Heart left ventricle (tissue), 16 donors: ENCODE measurements around the gene SPTSSA. TPM values are rescaled to one million over a fixed set of nuclear protein-coding genes. Genes with fewer than 3 reads are reported as not detected.
A peak's percentile ranks its signal among the peaks of the same experiment; 100 is the strongest.

Experiments
- ATAC-seq, 4 donors: fragments of 200-7000 bp; cut with Tn5 transposase; one replicate each; pipeline ENCODE4 v1.9.1; 2020 to 2022; ENCODE audit warnings: moderate library complexity in 4 of 4, mild to moderate bottlenecking in 3 of 4, moderate number of reproducible peaks in 1 of 4
- DNase-seq, 5 donors: peaks; one replicate each; pipeline ENCODE4 v3.0.0-alpha.2; 2020
- H3K27ac ChIP-seq, 12 donors: fragments of 200-600 bp; sonication (generic) in 4 of 12; one replicate each; pipeline versions ENCODE4 v1.5.0 to v1.8.0; 2016 to 2022; ENCODE audit warnings: mild to moderate bottlenecking in 2 of 12
- H3K27me3 ChIP-seq, 9 donors: fragments of 200-600 bp; sonication (generic) in 2 of 9; one replicate each; pipeline versions ENCODE4 v1.5.1 to v1.8.0; 2016 to 2022; ENCODE audit warnings: mild to moderate bottlenecking in 3 of 9
- H3K36me3 ChIP-seq, 9 donors: fragments of 200-600 bp; sonication (generic) in 2 of 9; one replicate each; pipeline versions ENCODE4 v1.5.0 to v1.8.0; 2018 to 2022; ENCODE audit warnings: mild to moderate bottlenecking in 2 of 9
- H3K4me1 ChIP-seq, 12 donors: fragments of 200-600 bp; sonication (generic) in 4 of 12; one replicate each; pipeline versions ENCODE4 v1.5.0 to v1.8.0; 2016 to 2022; ENCODE audit warnings: mild to moderate bottlenecking in 3 of 12
- H3K4me3 ChIP-seq, 12 donors: fragments of 200-600 bp; sonication (generic) in 4 of 12; one replicate each; pipeline versions ENCODE4 v1.5.0 to v1.8.0; 2017 to 2022; ENCODE audit warnings: mild to moderate bottlenecking in 9 of 12, moderate library complexity in 4 of 12
- H3K9me3 ChIP-seq, 12 donors: fragments of 200-600 bp; sonication (generic) in 4 of 12; one replicate each; pipeline versions ENCODE4 v1.5.0 to v1.8.0; 2016 to 2022; ENCODE audit warnings: mild to moderate bottlenecking in 1 of 12
- POLR2A ChIP-seq, 2 donors: fragments of 450-650 bp; IDR thresholded peaks; one replicate each; pipeline ENCODE4 v1.6.1; 2017; ENCODE audit warnings: antibody characterized with exemption in 2 of 2, mild to moderate bottlenecking in 2 of 2, moderate library complexity in 2 of 2
- WGBS, 4 donors: extraction: QIAGEN DNeasy Blood & Tissue Kit in 2 of 4; methylation state at CpG; one replicate each; pipeline versions ENCODE4 v1.1.5 to v1.1.7; 2013 to 2018; 5-methylcytosine and 5-hydroxymethylcytosine counted together
- intact Hi-C, 10 donors: fragments of 100-400 bp; cut with DNase I; formaldehyde crosslinking; loops; one replicate each; pipeline versions ENCODE4 v1.11.1 to v1.14.2; 2022
- polyA plus RNA-seq, 2 donors: library from polyadenylated mRNA; stranded (reverse); fragments of 200-250 nt; gene quantifications; one replicate each; pipeline ENCODE4 v1.2.3, GENCODE V29; 2013
- total RNA-seq, 9 donors: library from RNA; depleted of rRNA in 2 of 9; stranded (reverse); fragments of >200 nt in 2 of 9; fragmentation: NEBNext Ultra II Directional in 3 of 9; extraction: Animal tissue kit (Norgen Biotek cat#: 25700) in 3 of 9; gene quantifications; one replicate each; pipeline versions ENCODE4 v1.1.0 to v1.2.4, GENCODE V29; 2016 to 2023
- TF ChIP-seq, protein P1 (sequence below), 12 donors: fragments of 200-600 bp; sonication (generic) in 4 of 12; IDR thresholded peaks; one replicate each; pipeline versions ENCODE4 v1.5.0 to v1.8.0; 2018 to 2022; ENCODE audit warnings: antibody characterized with exemption in 12 of 12, mild to moderate bottlenecking in 5 of 12
- donor health status: ischemic (EF 13 %, LVEDD 7.1; RV severe dilation, severe dysfunction).
- donor health status: healthy with polysubstance abuse.
- donor health status: DM: no; HTN: yes; CAD: no.
- donor health status: DM: no; HTN: no; CAD: no.
- donor health status: ischemic (EF 25% LVEDD 6.9; RV normal size, moderate dysfunction).
- donor health status: ischemic (EF 25% LVEDD 5.7; RV mildly dilated, moderate dysfunction).
- donor health status: healthy.
- donor health status: DM: yes; HTN: yes; CAD: no.
- donor health status: ischemic (EF 35%, LVEDD 5.7; RV mildly dilated, moderate dysfunction).
- donor health status: nonischemic (EF 11% LVEDD 7.7; RV severe dilation, severe dysfunction).
- donor health status: DM: yes; HTN: yes; CAD: no.
- donor health status: PGD.
- donor health status: ischemic (EF 29% LVEDD 5.4; RV normal size, mild dysfunction).
- donor health status: nonischemic (EF 23%, LVEDD 6.1; RV moderate dilation, normal function).

The SPTSSA gene
- total and polyA plus RNA-seq, 11 donors, result 8.3 to 24.9 (median 12.5) TPM

DNA sequence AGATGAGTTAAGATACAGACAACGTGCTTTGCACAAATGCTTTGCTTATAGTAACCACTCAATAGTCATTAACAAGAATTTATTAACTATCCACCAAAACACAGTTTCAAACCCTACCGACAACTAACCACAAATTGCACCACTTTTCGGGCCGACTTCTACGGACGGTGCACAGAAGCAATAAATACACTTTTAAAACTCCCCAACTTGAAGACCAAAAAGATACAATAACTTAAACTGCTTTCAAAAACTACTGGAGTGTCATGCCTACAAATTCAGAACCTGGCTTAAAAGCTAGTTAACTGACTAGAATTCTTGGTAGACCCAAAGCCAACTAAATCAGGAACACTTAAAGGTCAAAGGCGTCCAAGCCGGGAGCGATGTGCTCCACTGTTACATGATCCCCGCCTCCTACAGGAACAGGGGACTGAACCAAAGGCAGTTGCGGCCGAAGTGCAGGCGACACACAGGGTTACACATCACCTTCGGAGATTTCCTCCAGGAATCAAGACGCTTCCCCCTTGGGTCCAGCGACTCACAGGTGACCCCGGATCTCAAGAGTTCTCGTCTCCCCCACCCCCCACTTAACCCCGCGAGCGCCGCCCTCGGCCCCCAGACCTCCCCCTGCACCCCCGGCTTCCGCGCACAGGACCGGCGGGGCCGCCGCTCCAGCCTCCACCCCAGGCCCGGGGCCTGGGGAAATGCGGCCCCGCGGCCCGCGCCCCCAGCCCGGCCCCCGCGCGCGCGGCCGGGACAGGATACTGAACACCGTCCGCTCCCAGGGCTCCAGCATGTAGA is 507 bp downstream of the SPTSSA start:
- no peaks in the 10 kb centered on the region for H3K9me3 ChIP-seq
- intact Hi-C loops, result loop anchor here in 4 of 10 donors (5.0 to 10.0 kb wide), 3 partner anchors 73 to 163 kb away; partner anchors contain the start of gene EAPP (in 3 of the 4)
- H3K27me3 ChIP-seq, result no peaks in the 10 kb centered on the region
- TF ChIP-seq, protein P1, sequence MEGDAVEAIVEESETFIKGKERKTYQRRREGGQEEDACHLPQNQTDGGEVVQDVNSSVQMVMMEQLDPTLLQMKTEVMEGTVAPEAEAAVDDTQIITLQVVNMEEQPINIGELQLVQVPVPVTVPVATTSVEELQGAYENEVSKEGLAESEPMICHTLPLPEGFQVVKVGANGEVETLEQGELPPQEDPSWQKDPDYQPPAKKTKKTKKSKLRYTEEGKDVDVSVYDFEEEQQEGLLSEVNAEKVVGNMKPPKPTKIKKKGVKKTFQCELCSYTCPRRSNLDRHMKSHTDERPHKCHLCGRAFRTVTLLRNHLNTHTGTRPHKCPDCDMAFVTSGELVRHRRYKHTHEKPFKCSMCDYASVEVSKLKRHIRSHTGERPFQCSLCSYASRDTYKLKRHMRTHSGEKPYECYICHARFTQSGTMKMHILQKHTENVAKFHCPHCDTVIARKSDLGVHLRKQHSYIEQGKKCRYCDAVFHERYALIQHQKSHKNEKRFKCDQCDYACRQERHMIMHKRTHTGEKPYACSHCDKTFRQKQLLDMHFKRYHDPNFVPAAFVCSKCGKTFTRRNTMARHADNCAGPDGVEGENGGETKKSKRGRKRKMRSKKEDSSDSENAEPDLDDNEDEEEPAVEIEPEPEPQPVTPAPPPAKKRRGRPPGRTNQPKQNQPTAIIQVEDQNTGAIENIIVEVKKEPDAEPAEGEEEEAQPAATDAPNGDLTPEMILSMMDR (IDR thresholded peaks at IDR 0.05), result no peak
- no peak for TF ChIP-seq POLR2A (IDR thresholded peaks at IDR 0.05)
- peaks cover 0 to 4% (median under 1%) of the 10 kb centered on the region in 9 donors for H3K36me3 ChIP-seq
- DNase-seq, result peak in 4 of 5 donors; percentile 37 to 69 (median 56)
- peak overlapping the region; percentile 65 to 96 (median 76) for H3K4me3 ChIP-seq
- ATAC-seq, result peak; percentile 25 to 62 (median 47)
- peaks cover 0 to 33% (median 17%) of the 10 kb centered on the region in 12 donors for H3K4me1 ChIP-seq
- 1 to 4% (median 2%) methylated on average over 13 to 45 of the region's 45 CpGs for WGBS, 4 donors
- H3K27ac ChIP-seq, result peak overlapping the region; percentile 78 to 96 (median 90)

DNA sequence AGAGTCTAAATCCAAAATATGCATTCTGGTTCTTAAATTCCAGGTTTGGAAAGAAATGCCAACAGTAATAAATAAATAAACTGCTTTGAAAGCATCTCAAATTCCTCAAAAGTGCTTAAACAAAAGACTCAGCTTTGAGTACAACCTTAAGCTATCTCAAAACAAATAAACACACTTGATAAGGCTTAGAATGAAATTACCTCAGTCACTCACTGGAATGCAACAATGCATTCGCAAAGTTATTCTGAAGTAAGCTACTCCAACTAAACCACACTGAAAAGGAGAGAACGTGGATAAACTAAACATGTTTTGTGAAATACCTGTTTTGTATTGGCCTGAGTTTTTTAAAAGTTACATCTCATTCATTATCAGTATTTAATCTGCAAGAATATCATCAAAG is 1.2 kb downstream of the SPTSSA start:
- peaks cover 0 to 11% (median 8%) of the 10 kb centered on the region in 9 donors for H3K36me3 ChIP-seq
- TF ChIP-seq, protein P1 (IDR thresholded peaks at IDR 0.05), result no peak
- no peak for TF ChIP-seq POLR2A (IDR thresholded peaks at IDR 0.05)
- no peak for ATAC-seq
- 34 to 50% (median 40%) methylated on average over 2 of the region's 2 CpGs for WGBS, 4 donors
- peak overlapping the region in 8 of 12 donors; percentile 78 to 96 (median 92) for H3K27ac ChIP-seq
- peak overlapping the region in 9 of 12 donors; percentile 68 to 96 (median 76) for H3K4me3 ChIP-seq
- no peaks in the 10 kb centered on the region for H3K9me3 ChIP-seq
- no peaks in the 10 kb centered on the region for H3K27me3 ChIP-seq
- H3K4me1 ChIP-seq, result peaks cover 0 to 32% (median 17%) of the 10 kb centered on the region in 12 donors
- DNase-seq, result no peak
- intact Hi-C loops, result loop anchor here in 4 of 10 donors (5.0 to 10.0 kb wide), 3 partner anchors 74 to 164 kb away; partner anchors contain the start of gene EAPP (in 3 of the 4)

DNA sequence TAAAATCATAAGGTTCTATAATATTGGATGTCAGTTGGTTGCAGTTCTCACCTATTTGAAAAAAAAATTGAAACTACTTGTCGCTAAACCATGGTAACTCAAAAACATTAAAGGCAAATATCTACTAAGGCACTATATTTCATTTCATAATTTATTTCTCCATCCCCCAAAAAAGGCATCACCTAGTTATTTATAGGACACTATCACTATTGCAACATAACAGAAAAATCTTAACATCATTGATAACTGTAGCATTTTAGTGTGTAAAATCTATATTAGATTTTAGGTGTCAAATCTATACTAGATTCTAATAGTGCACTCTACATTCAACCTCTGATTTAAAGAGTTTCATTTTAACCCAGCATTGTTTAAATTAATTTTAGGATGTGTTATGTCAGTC is 1.7 kb downstream of the SPTSSA start:
- intact Hi-C loops, result loop anchor here in 4 of 10 donors (5.0 to 10.0 kb wide), 3 partner anchors 75 to 165 kb away; partner anchors contain the start of gene EAPP (in 3 of the 4)
- Histone ChIP-seq H3K27me3 (no peaks in the 10 kb centered on the region), H3K9me3 (no peaks in the 10 kb centered on the region), H3K4me3 (peak overlapping the region in 2 of 12 donors; percentile 76 to 96), H3K4me1 (peaks cover 0 to 27% (median 17%) of the 10 kb centered on the region in 12 donors), H3K27ac (peak overlapping the region in 2 of 12 donors; percentile 92), H3K36me3 (peaks cover 0 to 16% (median 13%) of the 10 kb centered on the region in 9 donors)
- DNase-seq, result no peak
- no peak for TF ChIP-seq POLR2A (IDR thresholded peaks at IDR 0.05)
- TF ChIP-seq, protein P1 (IDR thresholded peaks at IDR 0.05), result no peak
- WGBS, 4 donors, result 92 to 100% (median 94%) methylated on average over 1 of the region's 1 CpG
- ATAC-seq, result no peak

DNA sequence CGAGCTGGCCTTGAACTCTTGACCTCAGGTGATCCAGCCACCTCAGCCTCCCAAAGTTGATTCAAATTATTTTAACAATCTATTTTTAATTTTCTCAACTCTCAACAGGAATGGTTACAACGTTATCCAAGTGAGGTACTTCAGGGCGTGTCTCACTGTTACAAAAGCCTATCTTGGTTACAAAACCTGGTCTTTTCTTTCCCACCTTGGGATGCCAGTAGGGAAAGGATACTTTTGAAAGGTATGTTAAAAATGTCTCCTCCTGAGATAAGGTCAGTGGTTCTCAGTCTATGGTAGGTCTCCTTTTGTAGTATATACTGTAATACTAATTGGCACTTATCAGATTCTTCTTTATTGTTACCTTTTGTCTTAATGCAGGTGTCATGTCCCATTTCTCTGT is 4.9 kb downstream of the SPTSSA start:
- no peak overlapping the region for H3K27ac ChIP-seq
- peaks cover 0 to 21% (median 15%) of the 10 kb centered on the region in 12 donors for H3K4me1 ChIP-seq
- intact Hi-C loops, result no loop called here
- TF ChIP-seq, protein P1 (IDR thresholded peaks at IDR 0.05), result no peak
- TF ChIP-seq POLR2A (IDR thresholded peaks at IDR 0.05), result no peak
- ATAC-seq, result no peak
- H3K27me3 ChIP-seq, result no peaks in the 10 kb centered on the region
- DNase-seq, result no peak
- H3K9me3 ChIP-seq, result no peaks in the 10 kb centered on the region
- 63 to 81% (median 70%) methylated on average over 3 of the region's 3 CpGs for WGBS, 4 donors
- H3K36me3 ChIP-seq, result peaks cover 0 to 43% (median 27%) of the 10 kb centered on the region in 9 donors
- H3K4me3 ChIP-seq, result no peak overlapping the region
